HG02884 (cell line): Measurements from ENCODE around the gene C11orf86.
"Not testable (repeated sequence)": the region's sequence is repeated elsewhere in the genome, so short reads cannot be mapped to it uniquely, and the experiment has no call there.

Experiments used
- ATAC-seq: cut with Tn5 transposase; IDR thresholded peaks from one replicate; pipeline ENCODE4 v1.9.1; 2021; ENCODE audit warnings: mild to moderate bottlenecking, moderate library complexity; ENCODE audit not compliant: unreplicated experiment

C11orf86 gene

GRCh38 chr11:66987924-66988637 lies 13.0 kb downstream of the C11orf86 start:
- no peak for ATAC-seq

GRCh38 chr11:66988741-66989140 lies 13.6 kb downstream of the C11orf86 start:
- ATAC-seq: not testable (repeated sequence)

- not testable (repeated sequence) for ATAC-seq
These were observed 14.3 kb downstream of the C11orf86 start for GRCh38 chr11:66989360-66989759.

GRCh38 chr11:66992041-66992440 lies 16.9 kb downstream of the C11orf86 start:
- no peak for ATAC-seq

- ATAC-seq: no peak
These were observed 21.6 kb downstream of the C11orf86 start for GRCh38 chr11:66996609-66997273.

- no peak for ATAC-seq
These were observed 24.5 kb downstream of the C11orf86 start for GRCh38 chr11:66999555-66999954.

- ATAC-seq: no peak
These were observed 26.2 kb downstream of the C11orf86 start for GRCh38 chr11:67001332-67001731.

GRCh38 chr11:67002297-67002913 lies 27.3 kb downstream of the C11orf86 start:
- ATAC-seq: no peak

- no peak for ATAC-seq
These were observed 27.9 kb downstream of the C11orf86 start for GRCh38 chr11:67002921-67003411.

GRCh38 chr11:67005200-67005599 lies 30.1 kb downstream of the C11orf86 start:
- ATAC-seq: not testable (repeated sequence)

- ATAC-seq: no peak
These were observed 31.2 kb downstream of the C11orf86 start for GRCh38 chr11:67006029-67006884.

- ATAC-seq: no peak
These were observed 32.0 kb downstream of the C11orf86 start for GRCh38 chr11:67007126-67007525.

GRCh38 chr11:67010296-67010905 lies 35.3 kb downstream of the C11orf86 start:
- ATAC-seq: no peak

GRCh38 chr11:67013511-67014045 lies 38.5 kb downstream of the C11orf86 start:
- no peak for ATAC-seq

GRCh38 chr11:67014343-67014742 lies 39.2 kb downstream of the C11orf86 start:
- no peak for ATAC-seq

- no peak for ATAC-seq
These were observed 39.9 kb downstream of the C11orf86 start for GRCh38 chr11:67015048-67015447.

- ATAC-seq: no peak
These were observed 41.4 kb downstream of the C11orf86 start for GRCh38 chr11:67016550-67016949.

GRCh38 chr11:67020949-67021348 lies 45.8 kb downstream of the C11orf86 start:
- ATAC-seq: no peak

GRCh38 chr11:67022341-67022933 lies 47.3 kb downstream of the C11orf86 start:
- ATAC-seq: no peak
